Uterus (tissue), 2 donors: Measurements from ENCODE around the gene CCDC60.

Experiments used
- CTCF ChIP-seq, 4 experiments: fragments of 200-600 bp in 2 of 4; fragments of 450-650 bp in 2 of 4; sonication (generic) in 2 of 4; IDR thresholded peaks; one replicate each; pipeline ENCODE4 v1.5.1; 2016 to 2019; ENCODE audit warnings: antibody characterized with exemption in 4 of 4, mild to moderate bottlenecking in 2 of 4, moderate library complexity in 1 of 4
- POLR2A ChIP-seq, 2 donors: fragments of 450-650 bp; IDR thresholded peaks; one replicate each; pipeline ENCODE4 v1.6.1; 2016; ENCODE audit warnings: antibody characterized with exemption in 2 of 2, mild to moderate bottlenecking in 1 of 2, moderate library complexity in 1 of 2

GRCh38 chr12:119589097-119589496 lies 254.6 kb downstream of the CCDC60 start:
- TF ChIP-seq CTCF (IDR thresholded peaks at IDR 0.05) = no peak
- TF ChIP-seq POLR2A (IDR thresholded peaks at IDR 0.05) = no peak
